Measurements from ENCODE around the gene COMP. TPM values are rescaled to one million over a fixed set of nuclear protein-coding genes. Genes with fewer than 3 reads are reported as not detected.

The COMP gene
- total RNA-seq, 6 donors from 2014 or later: 1.8 to 8.5 (median 4.3) TPM; not detected in 2

DNA sequence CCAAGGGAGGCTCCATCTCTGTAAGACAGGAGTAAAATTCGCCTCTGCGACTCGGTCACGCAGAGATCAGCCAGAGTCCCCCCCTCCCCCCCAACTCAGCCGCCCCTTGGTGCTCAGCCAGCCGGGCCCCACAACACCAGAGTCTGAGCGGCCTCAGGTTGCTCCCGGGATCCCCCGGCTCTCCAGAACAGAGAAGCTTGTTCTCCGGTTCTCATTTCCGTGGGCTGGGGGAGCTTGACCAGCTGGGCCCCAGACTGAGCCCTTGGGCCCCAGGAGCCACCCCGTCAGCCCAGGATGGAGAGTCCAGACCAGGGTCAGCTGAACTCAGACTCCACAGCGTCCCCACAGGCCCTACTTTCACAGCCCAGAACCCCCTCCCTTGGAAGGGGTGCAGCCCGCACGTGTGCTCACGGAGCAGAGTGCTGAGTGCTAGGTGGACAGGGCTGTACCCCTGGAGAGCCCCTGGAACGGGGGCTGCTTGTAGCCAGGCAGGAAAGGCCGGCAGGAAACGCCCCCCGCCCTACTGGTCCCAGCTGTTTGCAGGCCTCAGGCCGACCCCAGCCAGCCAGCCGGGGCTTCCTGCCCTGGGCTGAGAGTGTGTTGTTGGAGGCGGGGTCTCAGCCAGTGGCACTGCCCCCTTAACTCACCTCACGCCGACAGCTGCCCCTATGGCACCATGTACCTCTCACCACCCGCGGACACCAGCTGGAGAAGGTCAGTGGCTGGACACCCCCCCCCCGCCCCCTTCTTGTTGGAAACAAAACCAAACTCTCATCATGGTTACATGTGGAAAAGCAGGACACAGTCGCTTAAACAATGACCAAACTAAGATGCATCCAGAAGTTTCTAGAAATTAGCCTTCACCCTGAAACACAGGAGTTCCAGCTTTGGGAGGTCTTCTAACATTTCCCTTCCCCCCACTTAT is 44.4 kb downstream of the COMP start:
- TF ChIP-seq, protein P1, sequence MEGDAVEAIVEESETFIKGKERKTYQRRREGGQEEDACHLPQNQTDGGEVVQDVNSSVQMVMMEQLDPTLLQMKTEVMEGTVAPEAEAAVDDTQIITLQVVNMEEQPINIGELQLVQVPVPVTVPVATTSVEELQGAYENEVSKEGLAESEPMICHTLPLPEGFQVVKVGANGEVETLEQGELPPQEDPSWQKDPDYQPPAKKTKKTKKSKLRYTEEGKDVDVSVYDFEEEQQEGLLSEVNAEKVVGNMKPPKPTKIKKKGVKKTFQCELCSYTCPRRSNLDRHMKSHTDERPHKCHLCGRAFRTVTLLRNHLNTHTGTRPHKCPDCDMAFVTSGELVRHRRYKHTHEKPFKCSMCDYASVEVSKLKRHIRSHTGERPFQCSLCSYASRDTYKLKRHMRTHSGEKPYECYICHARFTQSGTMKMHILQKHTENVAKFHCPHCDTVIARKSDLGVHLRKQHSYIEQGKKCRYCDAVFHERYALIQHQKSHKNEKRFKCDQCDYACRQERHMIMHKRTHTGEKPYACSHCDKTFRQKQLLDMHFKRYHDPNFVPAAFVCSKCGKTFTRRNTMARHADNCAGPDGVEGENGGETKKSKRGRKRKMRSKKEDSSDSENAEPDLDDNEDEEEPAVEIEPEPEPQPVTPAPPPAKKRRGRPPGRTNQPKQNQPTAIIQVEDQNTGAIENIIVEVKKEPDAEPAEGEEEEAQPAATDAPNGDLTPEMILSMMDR (IDR thresholded peaks at IDR 0.05): no peak
- no peak for TF ChIP-seq EP300 (IDR thresholded peaks at IDR 0.05)
- no peak for TF ChIP-seq POLR2AphosphoS5 (IDR thresholded peaks at IDR 0.05)
- no peak for TF ChIP-seq POLR2A (IDR thresholded peaks at IDR 0.05)
- H3K27ac ChIP-seq: no peak overlapping the region
- peaks cover 7 to 19% (median 17%) of the 10 kb centered on the region in 4 donors for H3K4me1 ChIP-seq
- H3K4me3 ChIP-seq: no peak overlapping the region
- ATAC-seq (ENCODE audit: low FRiP score in 2 of 2) (no peak), DNase-seq (peak in 1 of 2 donors; percentile 70)
- H3K27me3 ChIP-seq: no peaks in the 10 kb centered on the region
- no peaks in the 10 kb centered on the region for H3K9me3 ChIP-seq
- peaks cover 0 to 20% (median 5%) of the 10 kb centered on the region in 4 donors for H3K36me3 ChIP-seq
- 74 to 77% methylated on average over 10 to 25 of the region's 29 CpGs for WGBS, 2 donors

DNA sequence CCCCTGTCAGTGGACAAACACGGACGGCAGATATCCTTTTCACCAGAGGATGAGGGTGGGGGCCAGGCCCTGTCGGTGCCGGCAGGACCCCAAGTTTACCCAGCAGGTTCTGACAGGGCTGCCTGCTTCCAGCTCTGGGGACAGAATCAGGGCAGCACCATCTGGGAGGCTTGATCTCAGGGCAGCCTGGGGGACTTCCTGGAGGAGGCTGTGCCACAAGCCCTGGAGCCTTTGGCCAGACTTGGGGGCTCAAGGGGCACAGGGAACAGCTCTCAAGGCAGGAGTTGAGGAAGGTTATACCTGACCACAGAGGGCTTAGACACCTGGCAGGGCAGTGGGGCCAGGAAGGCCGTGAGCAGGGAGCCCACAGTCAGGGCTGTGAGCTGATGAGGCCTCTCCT is 45.2 kb downstream of the COMP start:
- peaks cover 12 to 26% (median 25%) of the 10 kb centered on the region in 4 donors for H3K4me1 ChIP-seq
- 88 to 93% methylated on average over 3 of the region's 5 CpGs for WGBS, 2 donors
- H3K4me3 ChIP-seq: no peak overlapping the region
- H3K27me3 ChIP-seq: no peaks in the 10 kb centered on the region
- H3K27ac ChIP-seq: no peak overlapping the region
- peaks cover 0 to 18% (median 5%) of the 10 kb centered on the region in 4 donors for H3K36me3 ChIP-seq
- no peaks in the 10 kb centered on the region for H3K9me3 ChIP-seq
- DNase-seq (no peak), ATAC-seq (ENCODE audit: low FRiP score in 2 of 2) (no peak)
- TF ChIP-seq, protein P1 (IDR thresholded peaks at IDR 0.05): no peak
- TF ChIP-seq POLR2AphosphoS5 (IDR thresholded peaks at IDR 0.05): no peak
- no peak for TF ChIP-seq POLR2A (IDR thresholded peaks at IDR 0.05)
- TF ChIP-seq EP300 (IDR thresholded peaks at IDR 0.05): no peak

DNA sequence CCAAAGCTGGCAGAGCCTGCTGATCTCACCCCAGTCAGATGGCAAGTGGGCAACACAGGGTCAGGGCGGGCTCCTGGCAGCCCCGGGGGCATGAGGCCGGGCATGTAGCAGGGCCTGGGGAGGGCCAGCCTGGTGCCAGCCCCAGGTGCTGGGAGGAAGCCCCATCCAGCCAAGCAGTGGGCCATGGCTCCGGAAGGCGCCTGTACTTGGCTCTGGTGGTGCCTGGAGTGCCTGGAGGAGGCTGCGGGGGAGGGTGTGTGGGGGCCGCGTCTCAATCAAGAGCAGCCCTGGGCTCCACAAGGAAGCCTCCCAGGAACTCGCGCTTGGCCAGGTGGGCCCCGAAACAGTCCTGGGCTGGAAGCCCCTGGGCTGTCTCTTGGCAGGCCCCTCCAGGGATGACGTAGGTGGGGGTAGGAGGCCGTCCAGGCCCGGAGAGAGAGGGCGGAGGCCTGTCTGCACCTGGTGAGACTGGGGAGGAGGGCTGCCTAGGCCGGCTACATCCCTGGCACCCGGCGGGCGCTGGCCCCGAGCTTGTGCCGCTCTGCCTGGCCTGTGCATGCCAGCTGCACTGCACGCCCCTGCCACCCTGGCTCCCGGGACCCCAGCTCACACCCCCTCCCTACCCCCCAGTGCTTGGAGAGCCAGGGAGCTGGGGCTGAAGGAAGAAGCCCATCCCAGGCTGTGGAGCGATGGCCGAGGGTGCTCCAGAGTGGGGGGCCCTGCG is 45.9 kb downstream of the COMP start:
- TF ChIP-seq EP300 (IDR thresholded peaks at IDR 0.05) (no peak), POLR2AphosphoS5 (IDR thresholded peaks at IDR 0.05) (no peak), POLR2A (IDR thresholded peaks at IDR 0.05) (no peak)
- TF ChIP-seq, protein P1 (IDR thresholded peaks at IDR 0.05): no peak
- 83 to 94% methylated on average over 2 to 22 of the region's 26 CpGs for WGBS, 2 donors
- no peak for ATAC-seq (ENCODE audit: low FRiP score in 2 of 2)
- peak in 1 of 2 donors; percentile 82 for DNase-seq
- Histone ChIP-seq H3K36me3 (peaks cover 0 to 11% (median 2%) of the 10 kb centered on the region in 4 donors), H3K4me1 (peaks cover 14 to 34% (median 32%) of the 10 kb centered on the region in 4 donors), H3K27me3 (no peaks in the 10 kb centered on the region), H3K27ac (no peak overlapping the region), H3K4me3 (no peak overlapping the region), H3K9me3 (no peaks in the 10 kb centered on the region)

DNA sequence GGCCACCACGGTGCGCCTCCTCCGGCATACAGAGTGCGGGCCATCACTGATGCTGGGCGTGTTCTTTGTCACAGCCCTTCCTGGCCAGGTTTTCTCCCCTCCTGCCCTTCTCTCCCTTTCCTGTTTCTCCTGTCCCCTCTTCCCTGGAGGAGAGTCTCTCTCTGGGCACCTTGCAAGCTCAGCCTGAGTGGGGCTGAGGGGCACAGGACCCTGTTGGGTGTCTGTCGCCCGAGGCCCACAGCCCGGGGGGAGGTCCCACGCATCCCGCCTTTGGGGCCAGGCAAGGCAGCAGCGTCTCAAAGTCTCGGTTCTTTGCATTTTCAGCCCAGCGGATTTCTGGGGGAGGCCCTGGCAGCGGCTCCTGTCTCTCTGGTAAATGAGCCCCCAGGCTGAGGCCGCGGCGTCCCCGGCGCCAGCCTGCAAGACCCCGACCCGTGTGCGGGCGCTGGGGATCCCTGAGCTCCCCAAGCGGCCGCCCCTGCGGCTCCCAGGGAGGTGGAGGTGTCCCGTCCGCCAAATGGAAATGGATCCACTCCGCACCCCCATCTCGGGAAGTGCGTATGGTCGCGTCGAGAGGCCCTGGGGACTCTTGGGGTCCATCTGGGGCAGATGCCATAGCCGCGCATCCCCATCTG is 47.2 kb downstream of the COMP start:
- Histone ChIP-seq H3K27ac (peak overlapping the region in 1 of 4 donors; percentile 36), H3K4me3 (no peak overlapping the region), H3K9me3 (no peaks in the 10 kb centered on the region), H3K36me3 (no peaks in the 10 kb centered on the region), H3K27me3 (no peaks in the 10 kb centered on the region), H3K4me1 (peaks cover 14 to 38% (median 33%) of the 10 kb centered on the region in 4 donors)
- DNase-seq (peak in 1 of 2 donors; percentile 79), ATAC-seq (ENCODE audit: low FRiP score in 2 of 2) (no peak)
- 92 to 97% methylated on average over 12 to 32 of the region's 36 CpGs for WGBS, 2 donors
- TF ChIP-seq POLR2AphosphoS5 (IDR thresholded peaks at IDR 0.05): no peak
- TF ChIP-seq POLR2A (IDR thresholded peaks at IDR 0.05): no peak
- TF ChIP-seq EP300 (IDR thresholded peaks at IDR 0.05): no peak
- TF ChIP-seq, protein P1 (IDR thresholded peaks at IDR 0.05): no peak
